Stimulated activated CD8-positive, alpha-beta memory T cell treated with anti-CD3 and anti-CD28 coated beads, Interleukin-7, amount 100 ng/mL, for 48 hours (primary cell): ENCODE data around the gene DOCK4.

Experiments
- DNase-seq, 2 donors: peaks; one replicate each; pipeline ENCODE4 v3.0.0-alpha.2; 2020; ENCODE audit warnings: low read depth in 1 of 2; ENCODE audit errors: extremely low read depth in 1 of 2

DOCK4 gene

GRCh38 chr7:111705807-111706206 is 500.4 kb downstream of the DOCK4 start:
- no peak for DNase-seq

GRCh38 chr7:111697771-111698170 is 508.4 kb downstream of the DOCK4 start:
- no peak for DNase-seq

- DNase-seq, result no peak
Observed at GRCh38 chr7:111694376-111694775, 511.8 kb downstream of the DOCK4 start.

- DNase-seq, result no peak
Observed at GRCh38 chr7:111690364-111691111, 515.7 kb downstream of the DOCK4 start.

- no peak for DNase-seq
Observed at GRCh38 chr7:111685349-111685748, 520.9 kb downstream of the DOCK4 start.

- DNase-seq, result no peak
Observed at GRCh38 chr7:111682588-111683340, 523.4 kb downstream of the DOCK4 start.

- no peak for DNase-seq
Observed at GRCh38 chr7:111681242-111681641, 525.0 kb downstream of the DOCK4 start.

GRCh38 chr7:111678986-111679385 is 527.2 kb downstream of the DOCK4 start:
- no peak for DNase-seq

- no peak for DNase-seq
Observed at GRCh38 chr7:111678281-111678680, 527.9 kb downstream of the DOCK4 start.

GRCh38 chr7:111677848-111678247 is 528.4 kb downstream of the DOCK4 start:
- no peak for DNase-seq

GRCh38 chr7:111676811-111677210 is 529.4 kb downstream of the DOCK4 start:
- DNase-seq, result no peak
